Astrocyte (in vitro differentiated cells and primary cell): ENCODE data around the gene UNC5C.

Experiments
- EZH2 ChIP-seq: IDR thresholded peaks from 2 replicates; pipeline ENCODE4 v1.6.1; 2012; ENCODE audit warnings: mild to moderate bottlenecking, low read length, inconsistent platforms; ENCODE audit not compliant: insufficient read depth
- TF ChIP-seq, protein P1 (sequence below): IDR thresholded peaks from 2 replicates; pipeline ENCODE4 v1.5.1; 2011; ENCODE audit warnings: low read depth, mild to moderate bottlenecking, inconsistent platforms, low read length, moderate library complexity; ENCODE audit not compliant: insufficient read depth

- TF ChIP-seq, protein P1, sequence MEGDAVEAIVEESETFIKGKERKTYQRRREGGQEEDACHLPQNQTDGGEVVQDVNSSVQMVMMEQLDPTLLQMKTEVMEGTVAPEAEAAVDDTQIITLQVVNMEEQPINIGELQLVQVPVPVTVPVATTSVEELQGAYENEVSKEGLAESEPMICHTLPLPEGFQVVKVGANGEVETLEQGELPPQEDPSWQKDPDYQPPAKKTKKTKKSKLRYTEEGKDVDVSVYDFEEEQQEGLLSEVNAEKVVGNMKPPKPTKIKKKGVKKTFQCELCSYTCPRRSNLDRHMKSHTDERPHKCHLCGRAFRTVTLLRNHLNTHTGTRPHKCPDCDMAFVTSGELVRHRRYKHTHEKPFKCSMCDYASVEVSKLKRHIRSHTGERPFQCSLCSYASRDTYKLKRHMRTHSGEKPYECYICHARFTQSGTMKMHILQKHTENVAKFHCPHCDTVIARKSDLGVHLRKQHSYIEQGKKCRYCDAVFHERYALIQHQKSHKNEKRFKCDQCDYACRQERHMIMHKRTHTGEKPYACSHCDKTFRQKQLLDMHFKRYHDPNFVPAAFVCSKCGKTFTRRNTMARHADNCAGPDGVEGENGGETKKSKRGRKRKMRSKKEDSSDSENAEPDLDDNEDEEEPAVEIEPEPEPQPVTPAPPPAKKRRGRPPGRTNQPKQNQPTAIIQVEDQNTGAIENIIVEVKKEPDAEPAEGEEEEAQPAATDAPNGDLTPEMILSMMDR = no peak
- TF ChIP-seq EZH2 = no peak
Measured at GRCh38 chr4:95294321-95294720, 254.5 kb downstream of the UNC5C start.
